ENCODE results near the gene ANO1. TPM values are rescaled to one million over a fixed set of nuclear protein-coding genes. Genes with fewer than 3 reads are reported as not detected.

Gene ANO1
- total RNA-seq, 2 experiments from 2014 or later = not detected

DNA sequence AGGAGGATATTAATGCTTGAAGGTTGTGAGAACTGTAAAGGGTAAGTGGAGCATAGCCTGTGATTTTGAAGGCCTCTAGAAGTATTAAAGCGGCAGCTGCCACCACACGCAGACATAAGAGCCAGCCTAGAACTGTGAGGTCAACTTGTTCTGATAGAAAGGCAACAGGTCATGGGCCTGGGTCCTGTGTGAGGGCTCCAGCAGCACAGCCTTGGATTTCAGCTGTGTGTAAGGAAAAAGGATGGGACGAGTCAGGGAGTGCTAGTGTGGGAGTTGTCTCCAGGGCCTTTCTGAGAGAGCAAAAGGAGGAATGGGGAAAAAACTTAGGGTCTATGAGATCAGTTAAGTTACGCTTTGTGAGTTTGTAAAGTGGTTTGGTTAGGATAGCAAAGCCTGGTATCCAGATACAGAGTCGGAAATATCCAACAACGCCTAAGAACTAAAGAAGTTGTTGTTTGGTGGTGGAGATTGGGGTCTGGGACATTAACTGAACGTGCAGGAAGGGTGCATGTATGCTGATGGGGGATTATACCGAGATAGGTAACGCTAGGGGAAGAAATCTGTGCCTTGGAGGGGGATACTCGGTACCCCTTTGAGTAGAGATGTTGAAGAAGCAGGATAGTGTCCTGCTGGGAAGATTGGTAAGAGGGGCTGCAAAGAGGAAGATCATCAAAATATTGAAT, 17.4 kb upstream of the ANO1 start:
- CTCF ChIA-PET = no interaction called here
- no peaks in the 10 kb centered on the region for H3K36me3 Mint-ChIP-seq (ENCODE audit: low read depth)

GRCh38 chr11:70061734-70062133, 16.4 kb upstream of the ANO1 start:
- CTCF ChIA-PET = no interaction called here
- no peaks in the 10 kb centered on the region for H3K36me3 Mint-ChIP-seq (ENCODE audit: low read depth)
- no peak overlapping the region for H3K4me3 Mint-ChIP-seq
- no peaks in the 10 kb centered on the region for H3K9me3 Mint-ChIP-seq
- intact Hi-C loops (cut with micrococcal nuclease) = no loop called here
- peaks cover 19% of the 10 kb centered on the region for H3K27me3 Mint-ChIP-seq (ENCODE audit: low read depth)
- no peak for DNase-seq
- H3K27ac Mint-ChIP-seq = no peak overlapping the region
- no peaks in the 10 kb centered on the region for H3K4me1 Mint-ChIP-seq (ENCODE audit: low read depth)

More for the DNA sequence above, 17.4 kb upstream of the ANO1 start:
- no peak for DNase-seq
- peaks cover 3% of the 10 kb centered on the region for H3K9me3 Mint-ChIP-seq
- H3K27ac Mint-ChIP-seq = no peak overlapping the region
- no peaks in the 10 kb centered on the region for H3K4me1 Mint-ChIP-seq (ENCODE audit: low read depth)
- H3K27me3 Mint-ChIP-seq (ENCODE audit: low read depth) = peaks cover 22% of the 10 kb centered on the region
- H3K4me3 Mint-ChIP-seq = no peak overlapping the region
- intact Hi-C loops (cut with micrococcal nuclease) = no loop called here

DNA sequence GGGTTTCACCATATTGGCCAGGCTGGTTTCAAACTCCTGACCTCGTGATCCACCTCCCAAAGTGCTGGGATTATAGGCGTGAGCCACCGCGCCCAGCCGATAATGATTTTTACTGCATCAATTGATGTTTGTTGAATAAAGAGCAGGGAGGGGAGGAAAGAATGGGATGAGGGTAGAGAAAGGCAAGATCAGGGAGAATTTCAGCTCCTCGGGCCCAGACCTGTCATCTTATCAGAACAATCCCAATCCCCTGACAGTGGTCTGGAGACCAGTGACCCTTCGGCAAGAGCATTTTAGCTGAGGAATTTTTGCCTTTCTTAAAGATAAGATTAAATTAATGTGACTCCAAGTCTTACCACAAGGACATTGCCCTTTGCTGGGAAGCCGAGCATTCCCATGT, 15.0 kb upstream of the ANO1 start:
- no peak overlapping the region for H3K27ac Mint-ChIP-seq
- H3K4me1 Mint-ChIP-seq (ENCODE audit: low read depth) = no peaks in the 10 kb centered on the region
- DNase-seq = no peak
- no peaks in the 10 kb centered on the region for H3K9me3 Mint-ChIP-seq
- CTCF ChIA-PET = no interaction called here
- no peaks in the 10 kb centered on the region for H3K36me3 Mint-ChIP-seq (ENCODE audit: low read depth)
- H3K27me3 Mint-ChIP-seq (ENCODE audit: low read depth) = peaks cover 13% of the 10 kb centered on the region
- intact Hi-C loops (cut with micrococcal nuclease) = no loop called here
- H3K4me3 Mint-ChIP-seq = no peak overlapping the region

- Mint-ChIP-seq H3K9me3 (no peaks in the 10 kb centered on the region), H3K27ac (no peak overlapping the region), H3K36me3 (ENCODE audit: low read depth) (no peaks in the 10 kb centered on the region), H3K27me3 (ENCODE audit: low read depth) (peaks cover 13% of the 10 kb centered on the region), H3K4me3 (no peak overlapping the region), H3K4me1 (ENCODE audit: low read depth) (no peaks in the 10 kb centered on the region)
- intact Hi-C loops (cut with micrococcal nuclease) = no loop called here
- CTCF ChIA-PET = no interaction called here
- DNase-seq = no peak
These were observed 14.6 kb upstream of the ANO1 start for GRCh38 chr11:70063555-70063954.

GRCh38 chr11:70064008-70064725, 13.9 kb upstream of the ANO1 start:
- H3K9me3 Mint-ChIP-seq = no peaks in the 10 kb centered on the region
- CTCF ChIA-PET = no interaction called here
- no peaks in the 10 kb centered on the region for H3K4me1 Mint-ChIP-seq (ENCODE audit: low read depth)
- H3K36me3 Mint-ChIP-seq (ENCODE audit: low read depth) = no peaks in the 10 kb centered on the region
- intact Hi-C loops (cut with micrococcal nuclease) = no loop called here
- peaks cover 14% of the 10 kb centered on the region for H3K27me3 Mint-ChIP-seq (ENCODE audit: low read depth)
- no peak overlapping the region for H3K4me3 Mint-ChIP-seq
- DNase-seq = no peak
- no peak overlapping the region for H3K27ac Mint-ChIP-seq

GRCh38 chr11:70064726-70065317, 13.3 kb upstream of the ANO1 start:
- no peak overlapping the region for H3K4me3 Mint-ChIP-seq
- no peaks in the 10 kb centered on the region for H3K4me1 Mint-ChIP-seq (ENCODE audit: low read depth)
- no peaks in the 10 kb centered on the region for H3K36me3 Mint-ChIP-seq (ENCODE audit: low read depth)
- H3K27ac Mint-ChIP-seq = no peak overlapping the region
- CTCF ChIA-PET = no interaction called here
- no peak for DNase-seq
- no peaks in the 10 kb centered on the region for H3K9me3 Mint-ChIP-seq
- intact Hi-C loops (cut with micrococcal nuclease) = no loop called here
- H3K27me3 Mint-ChIP-seq (ENCODE audit: low read depth) = peaks cover 14% of the 10 kb centered on the region

DNA sequence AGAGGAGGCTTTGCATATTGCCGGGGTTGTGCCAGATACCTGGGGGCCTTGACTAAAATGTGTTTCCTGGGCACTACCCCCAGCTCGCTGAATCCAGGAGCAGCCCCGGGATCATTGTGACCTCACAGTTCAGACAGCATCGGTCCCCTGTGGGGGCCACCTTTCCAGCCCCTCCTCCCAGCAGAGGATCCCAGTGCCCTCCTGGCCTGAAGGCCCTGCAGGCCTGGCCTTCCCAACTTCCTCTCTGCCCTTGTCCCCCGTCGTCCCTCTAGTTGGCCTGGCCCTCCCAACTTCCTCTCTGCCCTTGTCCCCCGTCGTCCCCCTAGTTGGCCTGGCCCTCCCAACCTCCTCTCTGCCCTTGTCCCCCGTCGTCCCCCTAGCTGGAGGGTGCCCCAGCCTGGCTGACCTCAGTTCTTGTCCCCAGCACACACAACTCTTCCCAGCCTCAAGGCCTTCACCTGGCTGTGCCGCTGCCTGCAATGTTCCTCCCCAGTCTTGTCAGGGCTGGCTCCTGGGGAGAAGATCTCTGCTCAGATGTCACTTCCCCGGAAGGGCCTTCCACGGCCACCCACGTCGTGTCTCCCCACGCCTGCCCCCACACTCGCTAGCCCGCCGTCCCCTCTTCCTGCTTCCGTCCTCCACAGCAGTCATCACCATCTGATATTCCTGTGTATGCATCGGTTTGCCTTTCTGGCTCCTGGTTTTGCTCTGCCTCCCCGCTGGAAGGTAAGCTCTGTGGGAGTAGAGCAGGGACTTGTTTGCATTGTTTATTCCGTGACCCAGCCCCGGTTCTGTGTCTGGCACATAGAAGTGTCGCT, 12.6 kb upstream of the ANO1 start:
- no peaks in the 10 kb centered on the region for H3K9me3 Mint-ChIP-seq
- no peak overlapping the region for H3K4me3 Mint-ChIP-seq
- no peak for DNase-seq
- no peaks in the 10 kb centered on the region for H3K4me1 Mint-ChIP-seq (ENCODE audit: low read depth)
- no peaks in the 10 kb centered on the region for H3K36me3 Mint-ChIP-seq (ENCODE audit: low read depth)
- H3K27me3 Mint-ChIP-seq (ENCODE audit: low read depth) = peaks cover 20% of the 10 kb centered on the region
- CTCF ChIA-PET = no interaction called here
- no peak overlapping the region for H3K27ac Mint-ChIP-seq
- intact Hi-C loops (cut with micrococcal nuclease) = no loop called here

- Mint-ChIP-seq H3K27me3 (ENCODE audit: low read depth) (peaks cover 24% of the 10 kb centered on the region), H3K4me3 (no peak overlapping the region), H3K9me3 (no peaks in the 10 kb centered on the region), H3K36me3 (ENCODE audit: low read depth) (no peaks in the 10 kb centered on the region), H3K4me1 (ENCODE audit: low read depth) (no peaks in the 10 kb centered on the region), H3K27ac (no peak overlapping the region)
- DNase-seq = no peak
- intact Hi-C loops (cut with micrococcal nuclease) = no loop called here
- CTCF ChIA-PET = no interaction called here
These were observed 12.0 kb upstream of the ANO1 start for GRCh38 chr11:70066136-70066520.

GRCh38 chr11:70066628-70067027, 11.5 kb upstream of the ANO1 start:
- Mint-ChIP-seq H3K27me3 (ENCODE audit: low read depth) (peaks cover 25% of the 10 kb centered on the region), H3K4me3 (no peak overlapping the region), H3K27ac (no peak overlapping the region), H3K4me1 (ENCODE audit: low read depth) (no peaks in the 10 kb centered on the region), H3K36me3 (ENCODE audit: low read depth) (no peaks in the 10 kb centered on the region), H3K9me3 (no peaks in the 10 kb centered on the region)
- no peak for DNase-seq
- intact Hi-C loops (cut with micrococcal nuclease) = no loop called here
- CTCF ChIA-PET = no interaction called here

DNA sequence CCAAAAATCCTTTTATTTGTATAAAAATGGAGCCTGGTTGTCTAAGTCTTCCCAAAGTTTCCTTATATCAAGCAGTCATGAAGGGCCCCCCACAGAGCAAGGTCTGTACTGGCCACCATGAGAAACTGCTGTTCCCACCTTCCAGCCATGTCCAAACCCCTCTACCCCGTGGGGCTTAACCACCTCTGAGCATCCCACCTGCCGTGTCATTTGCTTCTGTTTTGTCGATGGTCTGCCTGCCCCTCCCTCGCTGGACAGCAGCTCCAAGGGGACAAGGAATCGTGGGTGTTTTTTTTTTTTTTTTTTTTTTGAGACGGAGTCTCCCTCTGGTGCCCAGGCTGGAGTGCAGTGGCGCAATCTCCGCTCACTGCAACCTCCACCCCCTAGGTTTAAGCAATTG, 11.1 kb upstream of the ANO1 start:
- Mint-ChIP-seq H3K4me3 (no peak overlapping the region), H3K27ac (no peak overlapping the region), H3K9me3 (no peaks in the 10 kb centered on the region), H3K27me3 (ENCODE audit: low read depth) (peaks cover 29% of the 10 kb centered on the region), H3K36me3 (ENCODE audit: low read depth) (no peaks in the 10 kb centered on the region), H3K4me1 (ENCODE audit: low read depth) (no peaks in the 10 kb centered on the region)
- intact Hi-C loops (cut with micrococcal nuclease) = no loop called here
- CTCF ChIA-PET = no interaction called here
- no peak for DNase-seq

DNA sequence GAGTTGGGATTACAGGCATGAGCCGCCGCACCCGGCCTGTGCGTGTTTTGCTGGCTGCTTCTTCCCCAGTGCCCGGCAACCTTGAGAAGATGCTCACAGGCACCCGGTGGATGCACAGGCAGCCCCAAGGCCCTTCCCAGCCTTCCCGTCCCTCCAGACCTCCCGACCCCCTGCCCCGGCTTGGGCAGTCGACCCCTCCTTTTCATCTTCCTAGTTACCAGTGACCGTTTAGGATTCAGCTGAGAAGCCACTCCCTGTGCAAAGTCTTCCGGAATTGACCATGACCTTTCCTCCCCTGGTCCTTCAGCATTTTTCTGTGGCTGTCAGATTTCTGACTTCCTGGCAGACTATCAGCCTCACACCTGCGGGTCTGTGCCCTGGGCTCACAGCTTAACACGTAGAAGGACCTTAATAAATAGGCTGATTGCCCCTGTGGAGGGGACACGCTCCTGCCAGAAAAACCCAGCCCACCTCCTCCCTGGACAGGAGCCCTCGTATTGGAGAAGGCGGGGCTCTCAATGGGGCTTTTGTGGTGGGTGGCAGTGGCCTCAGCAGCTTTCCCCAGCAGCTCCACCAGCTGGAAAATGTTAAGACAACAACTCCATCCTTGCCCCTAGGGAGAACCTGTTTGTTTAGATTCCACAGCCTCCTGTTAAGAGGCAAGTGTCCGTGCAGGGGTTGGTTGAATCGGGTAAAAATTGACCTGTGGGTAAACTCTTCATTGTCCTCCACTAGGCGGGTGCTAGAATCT, 10.4 kb upstream of the ANO1 start:
- H3K4me1 Mint-ChIP-seq (ENCODE audit: low read depth) = no peaks in the 10 kb centered on the region
- peaks cover 36% of the 10 kb centered on the region for H3K27me3 Mint-ChIP-seq (ENCODE audit: low read depth)
- intact Hi-C loops (cut with micrococcal nuclease) = no loop called here
- CTCF ChIA-PET = no interaction called here
- H3K9me3 Mint-ChIP-seq = no peaks in the 10 kb centered on the region
- H3K36me3 Mint-ChIP-seq (ENCODE audit: low read depth) = no peaks in the 10 kb centered on the region
- no peak overlapping the region for H3K27ac Mint-ChIP-seq
- H3K4me3 Mint-ChIP-seq = no peak overlapping the region
- DNase-seq = no peak

DNA sequence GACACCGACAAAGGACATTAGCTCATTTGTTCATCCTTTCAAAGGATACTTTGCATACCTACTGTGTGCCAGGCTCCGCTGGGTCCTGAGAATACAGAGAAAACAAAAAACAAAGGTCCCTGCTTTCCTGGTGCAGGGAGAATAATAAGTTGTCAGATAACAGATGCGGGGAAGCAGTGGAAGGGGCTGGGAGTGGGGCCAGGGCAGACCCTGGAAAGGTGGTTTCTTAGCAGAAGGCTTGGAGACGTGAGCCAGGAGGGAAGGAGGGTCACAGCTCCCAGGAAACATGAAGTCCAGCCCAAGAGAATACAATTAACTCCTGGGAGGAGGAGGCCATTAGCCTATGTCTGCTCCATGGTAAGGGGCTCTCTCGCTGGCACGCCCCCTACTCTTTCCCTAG, 9.8 kb upstream of the ANO1 start:
- intact Hi-C loops (cut with micrococcal nuclease) = no loop called here
- Mint-ChIP-seq H3K36me3 (ENCODE audit: low read depth) (no peaks in the 10 kb centered on the region), H3K9me3 (no peaks in the 10 kb centered on the region), H3K4me3 (no peak overlapping the region), H3K4me1 (ENCODE audit: low read depth) (no peaks in the 10 kb centered on the region), H3K27me3 (ENCODE audit: low read depth) (peaks cover 42% of the 10 kb centered on the region), H3K27ac (no peak overlapping the region)
- CTCF ChIA-PET = no interaction called here
- no peak for DNase-seq

Data from activated naive CD4-positive, alpha-beta T cell treated with anti-CD3 and anti-CD28 coated beads for 36 hours (primary cell).